ENCODE data around the gene EIF3I. TPM values are rescaled to one million over a fixed set of nuclear protein-coding genes. Genes with fewer than 3 reads are reported as not detected.

The EIF3I gene
- total RNA-seq, 1 donor from 2014 or later = 265 TPM

DNA sequence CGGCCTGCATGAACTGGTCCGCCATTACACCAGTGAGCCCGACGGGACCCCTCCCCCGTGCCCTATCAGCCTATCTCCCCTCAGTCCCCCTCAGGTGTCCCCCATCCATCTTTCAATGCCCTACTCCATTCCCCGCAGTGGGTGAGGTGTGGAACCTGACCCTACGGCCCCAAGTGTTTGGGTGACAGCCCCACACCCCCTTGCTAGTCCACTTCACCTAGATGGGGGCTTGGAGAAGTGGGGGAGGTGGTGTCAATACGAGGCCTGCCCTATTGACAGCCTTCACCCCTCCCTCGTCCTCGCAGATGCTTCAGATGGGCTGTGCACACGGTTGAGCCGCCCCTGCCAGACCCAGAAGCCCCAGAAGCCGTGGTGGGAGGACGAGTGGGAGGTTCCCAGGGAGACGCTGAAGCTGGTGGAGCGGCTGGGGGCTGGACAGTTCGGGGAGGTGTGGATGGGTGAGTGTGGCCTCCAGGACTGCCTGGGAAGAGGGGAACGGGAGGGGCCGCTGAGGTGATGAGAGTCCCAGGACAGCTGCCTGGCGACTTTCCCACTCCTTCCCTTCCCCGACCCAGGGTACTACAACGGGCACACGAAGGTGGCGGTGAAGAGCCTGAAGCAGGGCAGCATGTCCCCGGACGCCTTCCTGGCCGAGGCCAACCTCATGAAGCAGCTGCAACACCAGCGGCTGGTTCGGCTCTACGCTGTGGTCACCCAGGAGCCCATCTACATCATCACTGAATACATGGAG is 54.0 kb downstream of the EIF3I start:
- TF ChIP-seq, protein P1, sequence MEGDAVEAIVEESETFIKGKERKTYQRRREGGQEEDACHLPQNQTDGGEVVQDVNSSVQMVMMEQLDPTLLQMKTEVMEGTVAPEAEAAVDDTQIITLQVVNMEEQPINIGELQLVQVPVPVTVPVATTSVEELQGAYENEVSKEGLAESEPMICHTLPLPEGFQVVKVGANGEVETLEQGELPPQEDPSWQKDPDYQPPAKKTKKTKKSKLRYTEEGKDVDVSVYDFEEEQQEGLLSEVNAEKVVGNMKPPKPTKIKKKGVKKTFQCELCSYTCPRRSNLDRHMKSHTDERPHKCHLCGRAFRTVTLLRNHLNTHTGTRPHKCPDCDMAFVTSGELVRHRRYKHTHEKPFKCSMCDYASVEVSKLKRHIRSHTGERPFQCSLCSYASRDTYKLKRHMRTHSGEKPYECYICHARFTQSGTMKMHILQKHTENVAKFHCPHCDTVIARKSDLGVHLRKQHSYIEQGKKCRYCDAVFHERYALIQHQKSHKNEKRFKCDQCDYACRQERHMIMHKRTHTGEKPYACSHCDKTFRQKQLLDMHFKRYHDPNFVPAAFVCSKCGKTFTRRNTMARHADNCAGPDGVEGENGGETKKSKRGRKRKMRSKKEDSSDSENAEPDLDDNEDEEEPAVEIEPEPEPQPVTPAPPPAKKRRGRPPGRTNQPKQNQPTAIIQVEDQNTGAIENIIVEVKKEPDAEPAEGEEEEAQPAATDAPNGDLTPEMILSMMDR (IDR thresholded peaks at IDR 0.05; ENCODE audit: insufficient read depth, low read length, poor library complexity, severe bottlenecking) = no peak
- no peak for DNase-seq (ENCODE audit: low read depth)
- Histone ChIP-seq H3K36me3 (ENCODE audit: control insufficient read depth, insufficient read depth, low read length) (no peaks in the 10 kb centered on the region), H3K4me3 (ENCODE audit: low read depth, low read length) (no peak overlapping the region), H3K27me3 (ENCODE audit: control insufficient read depth, insufficient read depth, low read length) (peaks cover 17% of the 10 kb centered on the region)

Other genes with a start within 250 kb of the EIF3I start
- gene KHDRBS1, start 208.5 kb upstream of the EIF3I start, total RNA-seq = 95.8 and 110 TPM in 2 replicates
- 5.2 and 5.8 TPM in 2 replicates for gene TMEM39B, start 149.5 kb upstream of the EIF3I start, total RNA-seq
- gene KPNA6, start 114.4 kb upstream of the EIF3I start, total RNA-seq = 46.5 and 47.0 TPM in 2 replicates
- 69.6 and 74.8 TPM in 2 replicates for gene TXLNA, start 42.7 kb upstream of the EIF3I start, total RNA-seq
- 7.0 and 8.8 TPM in 2 replicates for gene CCDC28B, start 21.8 kb upstream of the EIF3I start, total RNA-seq
- gene IQCC, start 16.7 kb upstream of the EIF3I start, total RNA-seq = 2.5 and 5.3 TPM in 2 replicates
- gene DCDC2B, start 13.3 kb upstream of the EIF3I start, total RNA-seq = not detected in 2 replicates
- 20.2 and 21.1 TPM in 2 replicates for gene TMEM234, start 54 bp upstream of the EIF3I start, total RNA-seq
- 2.7 TPM in 1 of 2 replicates, not detected in the other for gene FAM167B, start 24.8 kb downstream of the EIF3I start, total RNA-seq
- gene LCK, start 28.9 kb downstream of the EIF3I start, total RNA-seq = 6.2 and 10.3 TPM in 2 replicates
- gene HDAC1, start 69.7 kb downstream of the EIF3I start, total RNA-seq = 72.3 and 85.7 TPM in 2 replicates
- 184 and 187 TPM in 2 replicates for gene MARCKSL1, start 113.8 kb downstream of the EIF3I start, total RNA-seq
- gene FAM229A, start 140.1 kb downstream of the EIF3I start, total RNA-seq = 3.4 and 7.5 TPM in 2 replicates
- gene TSSK3, start 140.1 kb downstream of the EIF3I start, total RNA-seq = not detected in 2 replicates
- 81.6 and 83.6 TPM in 2 replicates for gene BSDC1, start 172.0 kb downstream of the EIF3I start, total RNA-seq
- 0.07 and 0.13 TPM in 2 replicates for gene ZBTB8B, start 242.7 kb downstream of the EIF3I start, total RNA-seq